ENCODE results near the gene INAVA. TPM values are rescaled to one million over a fixed set of nuclear protein-coding genes. Genes with fewer than 3 reads are reported as not detected.

INAVA gene
- total and polyA plus RNA-seq, 2 of the 13 experiments (the other 11 are each of a cell fraction or from before 2014, with no cell fraction given): 6.0 to 13.5 TPM

GRCh38 chr1:200907611-200908097 is 13.0 kb downstream of the INAVA start (continued):
- TF ChIP-seq ZNF317 (CRISPR knock-in tag; IDR thresholded peaks at IDR 0.05) (no peak), ZNF773 (CRISPR knock-in tag; IDR thresholded peaks at IDR 0.05; ENCODE audit: borderline replicate concordance) (no peak), PAF1 (CRISPR knock-in tag; IDR thresholded peaks at IDR 0.05) (no peak), ZNF543 (CRISPR knock-in tag; IDR thresholded peaks at IDR 0.05) (no peak), U2AF2 (IDR thresholded peaks at IDR 0.05; ENCODE audit: low read depth, low read length) (no peak), FOSL2 (CRISPR knock-in tag; IDR thresholded peaks at IDR 0.05) (peak; percentile 86), ZNF143 (CRISPR knock-in tag; IDR thresholded peaks at IDR 0.05) (no peak), MATR3 (CRISPR knock-in tag; IDR thresholded peaks at IDR 0.05) (no peak), HDAC2 (CRISPR knock-in tag; IDR thresholded peaks at IDR 0.05) (peak; percentile 46; the same call in 1 of the 2 replicates), RBFOX2 (IDR thresholded peaks at IDR 0.05; ENCODE audit: low read depth, low read length) (no peak), HMG20A (CRISPR knock-in tag; IDR thresholded peaks at IDR 0.05; ENCODE audit: borderline replicate concordance) (peak; percentile 42; the same call in 1 of the 2 replicates), MIXL1 (CRISPR knock-in tag; IDR thresholded peaks at IDR 0.05) (no peak), NR3C1 (CRISPR knock-in tag; IDR thresholded peaks at IDR 0.05) (no peak), SMARCC2 (IDR thresholded peaks at IDR 0.05) (no peak), ZNF724P (CRISPR knock-in tag; IDR thresholded peaks at IDR 0.05; ENCODE audit: borderline replicate concordance) (no peak), RBM22 (optimal IDR thresholded peaks at IDR 0.05; ENCODE audit: low read length) (no peak), HNF4A (CRISPR knock-in tag; IDR thresholded peaks at IDR 0.05) (peak; percentile 35), ZNF770 (CRISPR knock-in tag; IDR thresholded peaks at IDR 0.05) (0 out of 2 replicates have a peak, but pooled peaks have one; percentile 32), SMYD3 (CRISPR knock-in tag; IDR thresholded peaks at IDR 0.05) (no peak)
- TF ChIP-seq, protein P1, sequence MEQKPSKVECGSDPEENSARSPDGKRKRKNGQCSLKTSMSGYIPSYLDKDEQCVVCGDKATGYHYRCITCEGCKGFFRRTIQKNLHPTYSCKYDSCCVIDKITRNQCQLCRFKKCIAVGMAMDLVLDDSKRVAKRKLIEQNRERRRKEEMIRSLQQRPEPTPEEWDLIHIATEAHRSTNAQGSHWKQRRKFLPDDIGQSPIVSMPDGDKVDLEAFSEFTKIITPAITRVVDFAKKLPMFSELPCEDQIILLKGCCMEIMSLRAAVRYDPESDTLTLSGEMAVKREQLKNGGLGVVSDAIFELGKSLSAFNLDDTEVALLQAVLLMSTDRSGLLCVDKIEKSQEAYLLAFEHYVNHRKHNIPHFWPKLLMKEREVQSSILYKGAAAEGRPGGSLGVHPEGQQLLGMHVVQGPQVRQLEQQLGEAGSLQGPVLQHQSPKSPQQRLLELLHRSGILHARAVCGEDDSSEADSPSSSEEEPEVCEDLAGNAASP (CRISPR knock-in tag; IDR thresholded peaks at IDR 0.05; ENCODE audit: borderline replicate concordance): no peak
- TF ChIP-seq, protein P2, sequence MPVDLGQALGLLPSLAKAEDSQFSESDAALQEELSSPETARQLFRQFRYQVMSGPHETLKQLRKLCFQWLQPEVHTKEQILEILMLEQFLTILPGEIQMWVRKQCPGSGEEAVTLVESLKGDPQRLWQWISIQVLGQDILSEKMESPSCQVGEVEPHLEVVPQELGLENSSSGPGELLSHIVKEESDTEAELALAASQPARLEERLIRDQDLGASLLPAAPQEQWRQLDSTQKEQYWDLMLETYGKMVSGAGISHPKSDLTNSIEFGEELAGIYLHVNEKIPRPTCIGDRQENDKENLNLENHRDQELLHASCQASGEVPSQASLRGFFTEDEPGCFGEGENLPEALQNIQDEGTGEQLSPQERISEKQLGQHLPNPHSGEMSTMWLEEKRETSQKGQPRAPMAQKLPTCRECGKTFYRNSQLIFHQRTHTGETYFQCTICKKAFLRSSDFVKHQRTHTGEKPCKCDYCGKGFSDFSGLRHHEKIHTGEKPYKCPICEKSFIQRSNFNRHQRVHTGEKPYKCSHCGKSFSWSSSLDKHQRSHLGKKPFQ (CRISPR knock-in tag; IDR thresholded peaks at IDR 0.05; ENCODE audit: insufficient replicate concordance): no peak
- TF ChIP-seq, protein P3, sequence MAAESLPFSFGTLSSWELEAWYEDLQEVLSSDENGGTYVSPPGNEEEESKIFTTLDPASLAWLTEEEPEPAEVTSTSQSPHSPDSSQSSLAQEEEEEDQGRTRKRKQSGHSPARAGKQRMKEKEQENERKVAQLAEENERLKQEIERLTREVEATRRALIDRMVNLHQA (CRISPR knock-in tag; IDR thresholded peaks at IDR 0.05): no peak
- TF ChIP-seq, protein P4, sequence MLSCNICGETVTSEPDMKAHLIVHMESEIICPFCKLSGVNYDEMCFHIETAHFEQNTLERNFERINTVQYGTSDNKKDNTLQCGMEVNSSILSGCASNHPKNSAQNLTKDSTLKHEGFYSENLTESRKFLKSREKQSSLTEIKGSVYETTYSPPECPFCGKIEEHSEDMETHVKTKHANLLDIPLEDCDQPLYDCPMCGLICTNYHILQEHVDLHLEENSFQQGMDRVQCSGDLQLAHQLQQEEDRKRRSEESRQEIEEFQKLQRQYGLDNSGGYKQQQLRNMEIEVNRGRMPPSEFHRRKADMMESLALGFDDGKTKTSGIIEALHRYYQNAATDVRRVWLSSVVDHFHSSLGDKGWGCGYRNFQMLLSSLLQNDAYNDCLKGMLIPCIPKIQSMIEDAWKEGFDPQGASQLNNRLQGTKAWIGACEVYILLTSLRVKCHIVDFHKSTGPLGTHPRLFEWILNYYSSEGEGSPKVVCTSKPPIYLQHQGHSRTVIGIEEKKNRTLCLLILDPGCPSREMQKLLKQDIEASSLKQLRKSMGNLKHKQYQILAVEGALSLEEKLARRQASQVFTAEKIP (CRISPR knock-in tag; IDR thresholded peaks at IDR 0.05; ENCODE audit: borderline replicate concordance): no peak
- TF ChIP-seq, protein P5, sequence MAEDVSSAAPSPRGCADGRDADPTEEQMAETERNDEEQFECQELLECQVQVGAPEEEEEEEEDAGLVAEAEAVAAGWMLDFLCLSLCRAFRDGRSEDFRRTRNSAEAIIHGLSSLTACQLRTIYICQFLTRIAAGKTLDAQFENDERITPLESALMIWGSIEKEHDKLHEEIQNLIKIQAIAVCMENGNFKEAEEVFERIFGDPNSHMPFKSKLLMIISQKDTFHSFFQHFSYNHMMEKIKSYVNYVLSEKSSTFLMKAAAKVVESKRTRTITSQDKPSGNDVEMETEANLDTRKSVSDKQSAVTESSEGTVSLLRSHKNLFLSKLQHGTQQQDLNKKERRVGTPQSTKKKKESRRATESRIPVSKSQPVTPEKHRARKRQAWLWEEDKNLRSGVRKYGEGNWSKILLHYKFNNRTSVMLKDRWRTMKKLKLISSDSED (CRISPR knock-in tag; IDR thresholded peaks at IDR 0.05): no peak
